Loucy (cell line): ENCODE measurements around the gene USP7.

Experiments
- H2AFZ ChIP-seq: fragments of 200-600 bp; sonication (generic); 2 replicates; pipeline ENCODE4 v1.6.0; 2016; ENCODE audit warnings: antibody characterized with exemption, mild to moderate bottlenecking, low read length, moderate library complexity
- H3F3A ChIP-seq: fragments of 200-600 bp; 2 replicates; pipeline ENCODE4 v1.6.0; 2016; ENCODE audit warnings: antibody characterized with exemption, low read depth, mild to moderate bottlenecking
- H3K27me3 ChIP-seq: fragments of 200-600 bp; sonication (generic); 2 replicates; pipeline ENCODE4 v1.6.1; 2014; ENCODE audit warnings: low read length, mild to moderate bottlenecking; ENCODE audit not compliant: insufficient read depth, poor library complexity, severe bottlenecking
- H3K36me3 ChIP-seq: fragments of 200-600 bp; sonication (generic); 2 replicates; pipeline ENCODE4 v1.6.1; 2016; ENCODE audit warnings: low read length; ENCODE audit not compliant: insufficient read depth
- H3K4me1 ChIP-seq: fragments of 200-600 bp; sonication (generic); 2 replicates; pipeline ENCODE4 v1.5.1; 2014; ENCODE audit warnings: low read length, mild to moderate bottlenecking; ENCODE audit not compliant: insufficient read depth, poor library complexity, severe bottlenecking
- H3K4me2 ChIP-seq: fragments of 200-600 bp; sonication (generic); 2 replicates; pipeline ENCODE4 v1.6.0; 2014; ENCODE audit warnings: antibody characterized with exemption, low read length, low read depth, mild to moderate bottlenecking; ENCODE audit not compliant: poor library complexity, severe bottlenecking
- H3K4me3 ChIP-seq: fragments of 200-600 bp; sonication (generic); 2 replicates; pipeline ENCODE4 v1.5.1; 2014; ENCODE audit warnings: low read length, mild to moderate bottlenecking, mixed read lengths; ENCODE audit not compliant: poor library complexity, severe bottlenecking
- H3K79me2 ChIP-seq: fragments of 200-600 bp; sonication (generic); 2 replicates; pipeline ENCODE4 v1.6.1; 2014; ENCODE audit warnings: low read length; ENCODE audit not compliant: insufficient read depth
- H3K9ac ChIP-seq: fragments of 200-600 bp; sonication (generic); 2 replicates; pipeline ENCODE4 v1.6.0; 2014; ENCODE audit warnings: mild to moderate bottlenecking, low read depth, low read length, moderate library complexity; ENCODE audit not compliant: poor library complexity, severe bottlenecking
- H3K9me2 ChIP-seq: fragments of 200-600 bp; sonication (generic); replicated peaks from 2 replicates; pipeline ENCODE4 v1.6.1; 2016; ENCODE audit warnings: low read depth, low read length, mixed read lengths
- H3K9me3 ChIP-seq: fragments of 200-600 bp; sonication (generic); 2 replicates; pipeline ENCODE4 v1.6.1; 2014; ENCODE audit warnings: mild to moderate bottlenecking, antibody characterized with exemption, low read length, low read depth; ENCODE audit not compliant: insufficient read depth
- H4K20me1 ChIP-seq: fragments of 200-600 bp; sonication (generic); 2 replicates; pipeline ENCODE4 v1.6.0; 2014; ENCODE audit warnings: antibody characterized with exemption, low read length, mild to moderate bottlenecking; ENCODE audit not compliant: insufficient read depth, poor library complexity, severe bottlenecking
- EZH2phosphoT487 ChIP-seq: fragments of 200-600 bp; IDR thresholded peaks from 2 replicates; pipeline ENCODE4 v1.6.1; 2018; ENCODE audit warnings: antibody characterized with exemption, mild to moderate bottlenecking, moderate library complexity, borderline replicate concordance
- TF ChIP-seq, protein P1 (sequence below): fragments of 200-600 bp; sonication (generic); conservative IDR thresholded peaks from 2 replicates; pipeline ENCODE4 v1.5.1; 2014; ENCODE audit warnings: mild to moderate bottlenecking, antibody characterized with exemption, low read length

Gene USP7

DNA sequence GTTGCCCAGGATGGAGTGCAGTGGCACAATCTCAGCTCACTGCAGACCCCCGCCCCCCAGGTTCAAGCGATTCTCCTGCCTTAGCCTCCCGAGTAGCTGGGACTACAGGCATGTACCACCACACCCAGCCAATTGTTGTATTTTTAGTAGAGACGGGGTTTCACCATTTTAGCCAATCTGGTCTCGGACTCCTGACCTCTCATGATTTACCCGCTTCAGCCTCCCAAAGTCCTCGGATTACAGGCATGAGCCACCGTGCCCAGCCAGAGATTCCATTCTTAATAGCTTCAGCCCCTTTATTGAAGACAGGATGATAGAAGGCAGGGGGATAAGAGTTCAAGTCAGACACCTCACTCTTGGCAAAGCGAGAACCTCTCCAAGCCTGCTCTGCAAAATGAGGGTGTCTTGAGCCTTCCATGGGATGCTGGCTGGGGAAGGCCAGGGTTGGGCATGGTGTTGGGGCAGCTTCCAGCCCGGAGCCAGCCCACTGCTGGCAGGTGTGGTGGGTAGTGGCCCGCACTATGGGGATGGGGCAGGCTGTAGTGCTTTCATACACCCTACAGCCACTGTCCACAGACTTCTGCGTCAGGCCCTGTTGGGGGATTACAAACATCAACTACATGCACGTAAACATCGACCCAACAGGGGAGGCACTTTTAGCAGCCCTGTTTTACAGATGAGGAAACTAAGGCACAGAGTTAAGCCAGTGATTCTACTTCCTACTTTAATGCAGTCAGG lies 98.4 kb downstream of the USP7 start:
- Histone ChIP-seq H2AFZ (no peak overlapping the region), H3K27me3 (no peaks in the 10 kb centered on the region), H3F3A (no peaks in the 10 kb centered on the region), H3K9me3 (no peaks in the 10 kb centered on the region), H3K9ac (no peak overlapping the region), H3K36me3 (no peaks in the 10 kb centered on the region), H4K20me1 (peaks cover 35% of the 10 kb centered on the region), H3K9me2 (no peaks in the 10 kb centered on the region), H3K79me2 (peaks cover 75% of the 10 kb centered on the region), H3K4me2 (peak overlapping the region; percentile 85), H3K4me3 (peak overlapping the region; percentile 29), H3K4me1 (peaks cover 14% of the 10 kb centered on the region)
- no peak for TF ChIP-seq EZH2phosphoT487
- TF ChIP-seq, protein P1, sequence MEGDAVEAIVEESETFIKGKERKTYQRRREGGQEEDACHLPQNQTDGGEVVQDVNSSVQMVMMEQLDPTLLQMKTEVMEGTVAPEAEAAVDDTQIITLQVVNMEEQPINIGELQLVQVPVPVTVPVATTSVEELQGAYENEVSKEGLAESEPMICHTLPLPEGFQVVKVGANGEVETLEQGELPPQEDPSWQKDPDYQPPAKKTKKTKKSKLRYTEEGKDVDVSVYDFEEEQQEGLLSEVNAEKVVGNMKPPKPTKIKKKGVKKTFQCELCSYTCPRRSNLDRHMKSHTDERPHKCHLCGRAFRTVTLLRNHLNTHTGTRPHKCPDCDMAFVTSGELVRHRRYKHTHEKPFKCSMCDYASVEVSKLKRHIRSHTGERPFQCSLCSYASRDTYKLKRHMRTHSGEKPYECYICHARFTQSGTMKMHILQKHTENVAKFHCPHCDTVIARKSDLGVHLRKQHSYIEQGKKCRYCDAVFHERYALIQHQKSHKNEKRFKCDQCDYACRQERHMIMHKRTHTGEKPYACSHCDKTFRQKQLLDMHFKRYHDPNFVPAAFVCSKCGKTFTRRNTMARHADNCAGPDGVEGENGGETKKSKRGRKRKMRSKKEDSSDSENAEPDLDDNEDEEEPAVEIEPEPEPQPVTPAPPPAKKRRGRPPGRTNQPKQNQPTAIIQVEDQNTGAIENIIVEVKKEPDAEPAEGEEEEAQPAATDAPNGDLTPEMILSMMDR: no peak

DNA sequence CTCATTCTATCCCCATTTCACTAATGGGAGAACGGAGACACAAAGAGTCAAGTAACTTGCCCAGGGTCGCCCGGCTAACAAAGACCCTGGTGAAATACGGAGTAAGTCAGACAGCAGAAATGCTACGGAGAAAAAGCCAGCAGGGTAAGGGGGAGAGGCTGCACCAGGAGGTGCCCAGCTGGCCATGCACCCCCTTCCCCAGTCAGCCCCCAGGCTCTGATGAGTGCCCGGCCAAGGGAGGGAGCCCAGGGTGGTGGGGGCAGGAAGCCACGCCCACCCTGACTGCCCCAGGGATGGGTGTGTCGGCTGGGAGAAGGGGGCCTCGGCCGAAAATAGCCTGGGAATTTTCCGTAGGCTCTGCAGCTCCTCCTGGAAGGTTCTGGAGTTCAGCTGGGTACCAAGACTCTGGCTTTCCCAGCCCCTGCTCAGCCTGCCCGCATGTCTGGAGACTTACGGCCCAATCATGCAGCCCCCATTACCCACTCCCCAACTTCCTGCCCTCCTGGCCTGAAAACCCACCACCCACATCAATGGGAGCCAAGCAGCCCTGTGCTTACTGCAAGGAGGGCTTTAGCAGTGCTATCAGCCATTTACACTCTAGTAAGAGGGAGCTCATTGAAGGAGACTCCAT lies 99.1 kb downstream of the USP7 start:
- no peak overlapping the region for H3K4me3 ChIP-seq
- H3K79me2 ChIP-seq: peaks cover 81% of the 10 kb centered on the region
- H3K9ac ChIP-seq: no peak overlapping the region
- no peak overlapping the region for H2AFZ ChIP-seq
- peaks cover 38% of the 10 kb centered on the region for H4K20me1 ChIP-seq
- H3K27me3 ChIP-seq: no peaks in the 10 kb centered on the region
- no peaks in the 10 kb centered on the region for H3K9me2 ChIP-seq
- H3K4me1 ChIP-seq: peaks cover 12% of the 10 kb centered on the region
- no peaks in the 10 kb centered on the region for H3K36me3 ChIP-seq
- H3K9me3 ChIP-seq: no peaks in the 10 kb centered on the region
- TF ChIP-seq, protein P1: no peak
- no peaks in the 10 kb centered on the region for H3F3A ChIP-seq
- peak overlapping the region; percentile 85 for H3K4me2 ChIP-seq

DNA sequence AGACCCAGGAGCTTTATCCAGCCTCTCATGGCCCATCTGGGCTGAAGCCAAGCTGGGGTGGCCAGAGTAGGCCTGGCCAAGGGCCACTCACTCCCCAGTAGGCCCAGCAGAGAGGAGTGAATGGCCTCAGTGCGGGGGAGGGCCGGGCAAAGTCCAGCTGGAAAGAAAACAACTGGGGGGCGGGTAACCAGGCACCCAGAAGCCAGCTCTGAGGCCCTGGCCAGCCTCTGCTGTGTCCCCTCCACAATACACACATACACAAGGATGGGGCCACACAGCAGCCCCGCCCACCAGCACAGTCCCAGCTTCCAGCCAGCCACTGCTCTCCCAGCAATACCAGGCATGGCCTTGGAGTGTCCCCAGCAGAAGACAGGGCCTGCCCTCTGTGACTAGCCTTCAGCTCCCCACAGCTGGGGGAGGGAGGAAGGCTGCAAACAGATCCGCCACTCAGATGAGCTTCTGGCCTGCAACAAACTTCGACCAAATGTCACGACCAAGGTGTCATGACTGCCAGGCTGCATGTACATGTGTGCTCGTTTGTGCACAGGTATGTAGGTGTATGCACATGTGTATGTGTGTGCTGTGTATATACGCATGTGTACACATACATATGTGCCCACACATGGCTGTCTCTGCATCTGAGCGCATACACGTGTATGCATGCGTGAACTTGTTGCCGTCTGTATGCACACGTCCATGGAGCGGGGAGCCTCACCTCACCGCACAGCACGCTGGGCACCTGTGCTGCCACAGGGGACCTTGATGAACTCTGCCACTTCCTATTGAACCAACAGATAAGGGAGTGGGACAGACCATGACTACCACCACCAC lies 99.9 kb downstream of the USP7 start:
- H3F3A ChIP-seq: no peaks in the 10 kb centered on the region
- H3K9me2 ChIP-seq: no peaks in the 10 kb centered on the region
- no peak overlapping the region for H3K4me3 ChIP-seq
- peak overlapping the region; percentile 85 for H3K4me2 ChIP-seq
- H3K9me3 ChIP-seq: no peaks in the 10 kb centered on the region
- no peak overlapping the region for H2AFZ ChIP-seq
- peaks cover 38% of the 10 kb centered on the region for H4K20me1 ChIP-seq
- TF ChIP-seq, protein P1: no peak
- TF ChIP-seq EZH2phosphoT487: no peak
- no peaks in the 10 kb centered on the region for H3K27me3 ChIP-seq
- no peak overlapping the region for H3K9ac ChIP-seq
- H3K79me2 ChIP-seq: peaks cover 81% of the 10 kb centered on the region
- peaks cover 7% of the 10 kb centered on the region for H3K4me1 ChIP-seq
- peaks cover 3% of the 10 kb centered on the region; the same call in 1 of the 2 replicates for H3K36me3 ChIP-seq
